RWPE1 (cell line): ENCODE results near the gene XRCC6.
"Not testable (repeated sequence)": the region's sequence is repeated elsewhere in the genome, so short reads cannot be mapped to it uniquely, and the experiment has no call there.

ENCODE experiments used
- CTCF ChIA-PET: fragments of 350-600 bp; sonication (Branson Sonifier 250); formaldehyde crosslinking; extraction: SDS; loops from one replicate; lab custom pipeline; 2021; lab: Yijun Ruan, JAX
- POLR2A ChIA-PET: fragments of 400-600 bp; formaldehyde crosslinking; extraction: SDS; loops from one replicate; lab custom pipeline; 2020; ENCODE audit warnings: antibody characterized with exemption; ENCODE audit not compliant: low non-redundant PET; lab: Yijun Ruan, JAX
- DNase-seq: peaks from one replicate; pipeline ENCODE4 v3.0.0; 2012; ENCODE audit warnings: low spot score
- H3K27ac ChIP-seq: fragments of 450-650 bp; 2 replicates; pipeline ENCODE4 v1.5.1; 2017
- CTCF ChIP-seq: fragments of 450-650 bp; conservative IDR thresholded peaks from 2 replicates; pipeline ENCODE4 v1.5.1; 2017; ENCODE audit warnings: low read depth, mild to moderate bottlenecking

XRCC6 gene

DNA sequence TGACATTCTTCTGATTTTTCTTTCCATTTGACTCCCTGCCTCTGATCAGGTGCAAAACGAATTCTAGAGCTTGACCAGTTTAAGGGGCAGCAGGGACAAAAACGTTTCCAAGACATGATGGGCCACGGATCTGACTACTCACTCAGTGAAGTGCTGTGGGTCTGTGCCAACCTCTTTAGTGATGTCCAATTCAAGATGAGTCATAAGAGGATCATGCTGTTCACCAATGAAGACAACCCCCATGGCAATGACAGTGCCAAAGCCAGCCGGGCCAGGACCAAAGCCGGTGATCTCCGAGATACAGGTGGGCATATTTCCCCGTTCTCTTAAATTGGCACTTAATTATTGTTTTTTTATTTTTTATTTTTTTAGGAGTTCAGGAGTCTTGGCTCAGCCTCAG is 15.4 kb downstream of the XRCC6 start:
- POLR2A ChIA-PET: no interaction called here
- DNase-seq: no peak
- CTCF ChIA-PET: no interaction called here
- H3K27ac ChIP-seq: peak overlapping the region; percentile 43; the same call in 1 of the 2 replicates
- no peak for TF ChIP-seq CTCF

DNA sequence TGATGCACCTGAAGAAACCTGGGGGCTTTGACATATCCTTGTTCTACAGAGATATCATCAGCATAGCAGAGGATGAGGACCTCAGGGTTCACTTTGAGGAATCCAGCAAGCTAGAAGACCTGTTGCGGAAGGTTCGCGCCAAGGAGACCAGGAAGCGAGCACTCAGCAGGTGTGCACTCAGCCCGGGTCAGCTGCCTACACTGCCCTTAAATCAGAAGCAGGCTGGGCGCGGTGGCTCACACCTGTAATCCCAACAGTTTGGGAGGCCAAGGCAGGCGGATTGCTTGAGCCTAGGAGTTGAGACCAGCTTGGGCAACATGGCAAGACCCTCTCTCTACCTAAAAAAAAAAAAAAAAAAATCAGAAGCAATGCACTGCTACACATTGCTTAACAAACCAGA is 16.5 kb downstream of the XRCC6 start:
- H3K27ac ChIP-seq, POLR2A ChIA-PET, DNase-seq: not testable (repeated sequence)
- CTCF ChIA-PET: interaction anchor here (0.6 to 0.7 kb wide), 3 partner anchors 49 to 1413 kb away, joined by 3 to 5 read pairs (median 4); no protein-coding TSS in a partner anchor

GRCh38 chr22:41638124-41638523 is 17.0 kb downstream of the XRCC6 start:
- no peak overlapping the region for H3K27ac ChIP-seq
- TF ChIP-seq CTCF: no peak
- CTCF ChIA-PET: no interaction called here
- POLR2A ChIA-PET: no interaction called here
- DNase-seq: no peak

DNA sequence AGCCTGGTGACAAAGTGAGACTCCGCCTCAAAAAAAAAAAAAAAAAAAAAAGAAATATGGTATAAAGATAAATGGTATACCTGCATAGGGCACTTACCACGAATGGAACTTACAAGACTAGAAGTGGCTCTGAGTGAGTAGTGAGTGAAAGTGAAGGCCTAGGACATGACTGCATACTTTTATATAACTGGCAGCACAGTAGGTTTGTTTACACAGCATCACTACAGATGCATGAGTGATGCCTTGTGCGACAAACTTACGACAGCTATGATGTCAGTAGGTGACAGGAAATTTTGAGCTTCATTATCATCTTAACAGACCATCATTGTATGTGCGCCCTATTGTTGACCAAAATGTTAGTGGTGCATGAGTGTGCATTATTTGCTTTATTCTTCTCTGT is 17.7 kb downstream of the XRCC6 start:
- DNase-seq: no peak
- no peak for TF ChIP-seq CTCF
- no peak overlapping the region for H3K27ac ChIP-seq
- CTCF ChIA-PET: no interaction called here
- POLR2A ChIA-PET: no interaction called here

- CTCF ChIA-PET: no interaction called here
- POLR2A ChIA-PET: no interaction called here
- no peak for TF ChIP-seq CTCF
- no peak overlapping the region for H3K27ac ChIP-seq
- no peak for DNase-seq
Observed at GRCh38 chr22:41641854-41642253, 20.8 kb downstream of the XRCC6 start.

DNA sequence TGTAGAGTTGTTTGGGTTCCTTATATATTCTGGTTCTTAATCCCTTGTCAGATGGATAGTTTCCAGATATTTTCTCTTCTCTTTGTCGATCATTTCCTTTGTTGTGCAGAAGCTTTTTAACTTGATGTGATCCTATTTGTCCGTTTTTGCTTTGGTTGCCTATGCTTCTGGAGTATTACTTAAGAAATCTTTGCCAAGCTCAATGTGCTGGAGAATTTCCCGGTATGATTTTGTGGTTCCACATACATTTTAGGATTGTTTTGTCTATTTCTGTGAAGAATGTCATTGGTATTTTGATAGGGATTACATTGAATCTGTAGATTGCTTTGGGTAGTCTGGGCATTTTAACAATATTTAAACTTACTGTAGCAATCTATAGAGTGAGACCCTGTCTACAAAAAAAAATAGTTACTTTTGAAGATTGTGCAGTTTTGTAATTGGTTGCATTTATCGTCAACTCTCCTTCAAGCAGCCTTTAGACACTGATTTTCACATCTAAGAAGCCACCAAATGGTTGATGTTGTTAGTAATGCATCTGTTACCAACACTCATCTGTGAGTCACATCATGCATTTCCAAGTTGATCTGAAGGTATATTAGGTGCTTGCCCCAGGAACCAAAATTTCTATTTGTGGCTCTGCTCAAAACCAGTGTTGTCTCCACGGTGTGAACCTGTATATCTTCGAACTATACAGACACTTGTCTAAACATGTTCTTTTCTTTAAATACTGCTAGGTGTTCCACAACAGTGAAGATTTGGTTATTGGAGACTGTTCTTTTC is 21.4 kb downstream of the XRCC6 start:
- no peak for TF ChIP-seq CTCF
- no peak for DNase-seq
- ChIA-PET CTCF (no interaction called here), POLR2A (no interaction called here)
- peak overlapping the region; percentile 38 for H3K27ac ChIP-seq

GRCh38 chr22:41647771-41648170 is 26.7 kb downstream of the XRCC6 start:
- POLR2A ChIA-PET: no interaction called here
- no peak overlapping the region for H3K27ac ChIP-seq
- no peak for TF ChIP-seq CTCF
- CTCF ChIA-PET: no interaction called here
- no peak for DNase-seq
